ENCODE results near the gene C10orf62. TPM values are rescaled to one million over a fixed set of nuclear protein-coding genes. Genes with fewer than 3 reads are reported as not detected.

Gene C10orf62, protein sequence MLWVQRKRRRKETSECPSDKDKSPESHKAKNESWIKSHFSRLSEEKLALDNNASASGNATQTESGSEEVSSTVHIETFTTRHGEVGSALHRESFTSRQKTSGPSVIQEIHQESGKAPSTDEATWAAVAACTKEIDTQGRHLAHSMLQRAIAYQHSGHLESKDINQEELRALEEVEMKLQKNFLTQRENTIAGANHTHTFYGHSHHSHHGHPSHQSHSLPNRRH
- not detected for total RNA-seq
- not detected for polyA plus RNA-seq

DNA sequence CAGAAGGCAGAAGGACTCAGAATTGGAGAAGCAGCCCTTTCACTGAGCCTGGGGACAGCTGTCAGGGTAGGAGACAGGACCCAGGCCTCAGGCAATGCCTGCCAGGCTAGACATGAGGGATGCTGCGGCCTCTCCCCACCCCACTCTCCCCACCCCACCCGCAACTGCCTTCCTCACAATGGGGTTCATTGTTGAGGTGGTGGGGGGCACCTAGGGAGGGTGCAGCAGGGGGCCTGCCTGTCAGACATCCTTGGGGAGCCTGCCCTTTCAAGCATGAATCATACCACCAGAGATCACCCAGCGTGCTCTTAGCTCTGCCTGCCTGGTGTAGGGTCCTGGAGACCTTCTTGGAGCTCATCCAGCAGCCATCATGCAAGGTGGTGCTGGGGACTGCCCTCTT, at the start of gene C10orf62:
Gene C10orf62 (plus strand): TSS at position 243 of the 400 bp plus-strand sequence. CDS start 177 bp downstream, outside the sequence.
- H3K36me3 Mint-ChIP-seq, result no peaks in the 10 kb centered on the region
- no peaks in the 10 kb centered on the region for H3K27me3 Mint-ChIP-seq

DNA sequence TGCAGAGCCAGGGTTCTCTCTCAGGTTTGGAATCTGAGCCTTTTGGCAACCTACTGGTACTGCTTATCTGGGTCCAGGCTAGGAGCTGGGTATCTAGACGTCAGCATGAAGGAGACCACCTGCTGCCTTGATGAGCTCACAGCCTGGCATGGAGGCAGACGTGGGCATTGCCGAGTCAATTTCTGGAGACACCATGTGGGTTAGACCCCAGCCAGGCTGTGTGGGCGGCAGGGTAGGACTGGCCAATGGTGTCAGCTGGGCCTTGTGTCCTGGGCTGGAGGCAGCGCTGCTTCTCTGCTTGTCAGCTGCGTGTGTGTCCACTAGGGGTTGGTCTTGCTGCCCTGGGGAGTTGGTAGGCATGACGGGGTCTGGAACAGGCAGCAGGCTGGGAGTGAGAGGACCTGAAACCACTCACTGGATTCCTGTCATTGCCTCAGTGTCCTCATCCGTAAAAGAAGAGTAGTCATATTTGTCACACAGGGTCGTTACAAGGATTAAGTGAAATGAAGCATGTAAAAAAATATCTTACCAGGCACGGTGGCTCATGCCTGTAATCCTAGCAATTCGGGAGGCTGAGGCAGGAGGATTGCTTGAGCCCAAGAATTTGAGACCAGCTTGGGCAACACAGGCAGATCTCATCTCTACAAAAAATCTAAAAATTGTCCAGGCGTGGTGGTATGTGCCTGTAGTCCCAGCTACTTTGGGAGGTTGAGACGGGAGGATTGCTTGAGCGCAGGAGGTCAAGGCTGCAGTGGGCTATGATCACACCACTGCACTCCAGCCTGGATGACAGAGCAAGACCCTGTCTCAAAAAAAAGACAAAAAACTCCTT, 48.6 kb upstream of the C10orf62 start:
- peaks cover 0 to 3% (median 0%) of the 10 kb centered on the region in 4 donors for H3K4me1 Mint-ChIP-seq
- no peak overlapping the region for H3K27ac Mint-ChIP-seq
- no peaks in the 10 kb centered on the region for H3K27me3 ChIP-seq (ENCODE audit: control insufficient read depth, insufficient read depth, low read length)
- no peaks in the 10 kb centered on the region for H3K27me3 Mint-ChIP-seq
- ATAC-seq (ENCODE audit: low read depth in 2 of 2) (no peak), DNase-seq (no peak)
- H3K36me3 Mint-ChIP-seq, result no peaks in the 10 kb centered on the region
- H3K4me1 ChIP-seq (ENCODE audit: control insufficient read depth, insufficient read depth, low read length, poor library complexity, severe bottlenecking), result no peaks in the 10 kb centered on the region
- no peak overlapping the region for H3K4me3 ChIP-seq (ENCODE audit: low read depth, low read length)
- H3K4me3 Mint-ChIP-seq, result no peak overlapping the region
- H3K9me3 Mint-ChIP-seq, result no peaks in the 10 kb centered on the region
- no peaks in the 10 kb centered on the region for H3K36me3 ChIP-seq (ENCODE audit: control insufficient read depth, insufficient read depth, low read length)
- H3K27ac ChIP-seq (ENCODE audit: insufficient read depth, low read length, poor library complexity, severe bottlenecking), result no peak overlapping the region
- H3K9me3 ChIP-seq (ENCODE audit: control insufficient read depth in 2 of 2, low read length in 2 of 2), result no peaks in the 10 kb centered on the region

More for the DNA sequence above, at the start of gene C10orf62:
- no peaks in the 10 kb centered on the region for H3K27me3 ChIP-seq (ENCODE audit: control insufficient read depth, insufficient read depth, low read length)
- DNase-seq (no peak), ATAC-seq (ENCODE audit: low read depth in 2 of 2) (no peak)
- H3K27ac Mint-ChIP-seq, result no peak within 1 kb of the TSS
- no peak within 1 kb of the TSS for H3K4me3 Mint-ChIP-seq
- H3K4me1 ChIP-seq (ENCODE audit: control insufficient read depth, insufficient read depth, low read length, poor library complexity, severe bottlenecking), result no peaks in the 10 kb centered on the region
- H3K4me1 Mint-ChIP-seq, result no peaks in the 10 kb centered on the region
- H3K9me3 ChIP-seq (ENCODE audit: control insufficient read depth in 2 of 2, low read length in 2 of 2), result no peaks in the 10 kb centered on the region
- no peak within 1 kb of the TSS for H3K27ac ChIP-seq (ENCODE audit: insufficient read depth, low read length, poor library complexity, severe bottlenecking)
- H3K36me3 ChIP-seq (ENCODE audit: control insufficient read depth, insufficient read depth, low read length), result no peaks in the 10 kb centered on the region
- no peak within 1 kb of the TSS for H3K4me3 ChIP-seq (ENCODE audit: low read depth, low read length)
- peaks cover 0 to 2% (median 0%) of the 10 kb centered on the region in 7 donors for H3K9me3 Mint-ChIP-seq

DNA sequence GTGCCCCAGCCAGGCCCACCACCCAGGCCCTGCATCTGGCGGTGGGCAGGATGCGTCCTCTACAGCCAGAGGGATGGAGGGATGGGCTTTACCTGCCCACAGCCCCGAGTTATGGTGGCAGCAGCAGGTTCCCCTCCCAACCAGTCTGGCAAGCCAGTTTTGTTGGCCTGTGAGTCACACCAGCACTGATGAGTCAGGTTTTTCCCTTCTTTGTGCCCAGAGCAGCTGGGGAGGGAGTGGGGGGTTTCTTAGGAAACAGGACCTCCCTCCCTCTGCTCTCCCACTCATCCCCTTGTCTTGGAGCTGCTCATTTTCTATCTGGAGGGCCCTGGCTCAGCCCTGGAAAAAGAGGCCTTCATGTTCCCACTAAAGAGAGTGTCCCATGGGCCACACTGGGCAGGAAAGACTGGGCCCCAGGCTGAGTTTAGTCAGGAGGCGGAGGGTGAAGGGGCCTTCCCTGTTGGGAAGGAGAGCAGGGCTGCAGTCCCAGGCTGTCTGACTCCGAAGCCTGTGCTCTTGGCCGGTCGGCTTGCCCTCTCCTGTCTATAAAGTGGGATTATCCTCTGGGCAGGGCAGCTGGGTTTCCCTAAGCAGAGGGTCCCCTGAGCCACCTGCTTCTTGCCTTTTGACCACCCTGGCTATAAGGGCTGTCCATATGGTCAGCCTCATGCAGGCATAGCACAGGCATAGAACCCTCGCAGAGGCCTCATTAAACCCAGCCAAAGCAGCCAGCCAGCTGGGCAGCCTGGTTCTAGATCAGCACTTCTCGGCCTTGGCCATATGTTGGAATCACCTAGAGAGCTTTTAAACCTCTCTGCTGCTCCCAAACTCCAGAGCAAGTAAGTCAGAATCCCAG, 47.1 kb upstream of the C10orf62 start:
- Mint-ChIP-seq H3K36me3 (no peaks in the 10 kb centered on the region), H3K4me1 (peaks cover 0 to 3% (median 0%) of the 10 kb centered on the region in 4 donors), H3K27me3 (no peaks in the 10 kb centered on the region), H3K4me3 (peak overlapping the region in 1 of 4 donors; percentile 9), H3K9me3 (no peaks in the 10 kb centered on the region), H3K27ac (peak overlapping the region in 2 of 3 donors; percentile 68 to 71)
- Histone ChIP-seq H3K4me3 (ENCODE audit: low read depth, low read length) (no peak overlapping the region), H3K27ac (ENCODE audit: insufficient read depth, low read length, poor library complexity, severe bottlenecking) (no peak overlapping the region), H3K36me3 (ENCODE audit: control insufficient read depth, insufficient read depth, low read length) (no peaks in the 10 kb centered on the region), H3K4me1 (ENCODE audit: control insufficient read depth, insufficient read depth, low read length, poor library complexity, severe bottlenecking) (no peaks in the 10 kb centered on the region), H3K27me3 (ENCODE audit: control insufficient read depth, insufficient read depth, low read length) (no peaks in the 10 kb centered on the region), H3K9me3 (ENCODE audit: control insufficient read depth in 2 of 2, low read length in 2 of 2) (no peaks in the 10 kb centered on the region)
- DNase-seq (no peak), ATAC-seq (ENCODE audit: low read depth in 2 of 2) (peak in 1 of 2 donors; percentile 20)

DNA sequence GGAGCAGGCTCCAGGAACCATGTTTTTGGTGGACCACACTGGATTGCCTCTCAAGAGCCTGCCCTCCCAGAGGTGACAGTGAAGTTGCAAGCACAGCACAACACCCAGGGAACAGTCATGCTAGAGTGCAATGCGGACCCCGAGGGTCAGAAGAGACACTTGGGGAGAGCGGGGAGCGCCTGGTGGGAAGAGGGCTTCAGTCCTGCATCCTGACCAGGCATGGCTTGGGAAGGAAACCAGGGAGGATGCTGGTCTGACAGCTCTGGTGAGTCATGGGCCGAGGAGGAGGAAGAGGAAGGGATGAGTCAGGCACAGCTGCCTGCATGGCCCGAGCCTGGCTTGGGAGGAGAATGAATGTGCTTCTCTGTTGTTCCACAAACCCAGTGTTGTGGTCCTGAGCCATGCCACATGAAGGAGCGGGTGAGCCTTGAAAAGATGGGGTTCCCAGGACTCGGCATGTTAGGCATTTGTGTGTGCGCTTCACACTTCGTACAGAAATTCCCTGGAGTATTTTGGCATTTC, 46.4 kb upstream of the C10orf62 start:
- Histone ChIP-seq H3K36me3 (ENCODE audit: control insufficient read depth, insufficient read depth, low read length) (no peaks in the 10 kb centered on the region), H3K9me3 (ENCODE audit: control insufficient read depth in 2 of 2, low read length in 2 of 2) (no peaks in the 10 kb centered on the region), H3K27ac (ENCODE audit: insufficient read depth, low read length, poor library complexity, severe bottlenecking) (no peak overlapping the region), H3K4me3 (ENCODE audit: low read depth, low read length) (no peak overlapping the region), H3K27me3 (ENCODE audit: control insufficient read depth, insufficient read depth, low read length) (no peaks in the 10 kb centered on the region), H3K4me1 (ENCODE audit: control insufficient read depth, insufficient read depth, low read length, poor library complexity, severe bottlenecking) (no peaks in the 10 kb centered on the region)
- DNase-seq, result peak in 1 of 3 donors; percentile 20
- Mint-ChIP-seq H3K27me3 (no peaks in the 10 kb centered on the region), H3K27ac (peak overlapping the region in 2 of 3 donors; percentile 68 to 71), H3K4me1 (peaks cover 0 to 3% (median 0%) of the 10 kb centered on the region in 4 donors), H3K4me3 (no peak overlapping the region), H3K9me3 (no peaks in the 10 kb centered on the region), H3K36me3 (no peaks in the 10 kb centered on the region)
- ATAC-seq (ENCODE audit: low read depth in 2 of 2), result no peak

DNA sequence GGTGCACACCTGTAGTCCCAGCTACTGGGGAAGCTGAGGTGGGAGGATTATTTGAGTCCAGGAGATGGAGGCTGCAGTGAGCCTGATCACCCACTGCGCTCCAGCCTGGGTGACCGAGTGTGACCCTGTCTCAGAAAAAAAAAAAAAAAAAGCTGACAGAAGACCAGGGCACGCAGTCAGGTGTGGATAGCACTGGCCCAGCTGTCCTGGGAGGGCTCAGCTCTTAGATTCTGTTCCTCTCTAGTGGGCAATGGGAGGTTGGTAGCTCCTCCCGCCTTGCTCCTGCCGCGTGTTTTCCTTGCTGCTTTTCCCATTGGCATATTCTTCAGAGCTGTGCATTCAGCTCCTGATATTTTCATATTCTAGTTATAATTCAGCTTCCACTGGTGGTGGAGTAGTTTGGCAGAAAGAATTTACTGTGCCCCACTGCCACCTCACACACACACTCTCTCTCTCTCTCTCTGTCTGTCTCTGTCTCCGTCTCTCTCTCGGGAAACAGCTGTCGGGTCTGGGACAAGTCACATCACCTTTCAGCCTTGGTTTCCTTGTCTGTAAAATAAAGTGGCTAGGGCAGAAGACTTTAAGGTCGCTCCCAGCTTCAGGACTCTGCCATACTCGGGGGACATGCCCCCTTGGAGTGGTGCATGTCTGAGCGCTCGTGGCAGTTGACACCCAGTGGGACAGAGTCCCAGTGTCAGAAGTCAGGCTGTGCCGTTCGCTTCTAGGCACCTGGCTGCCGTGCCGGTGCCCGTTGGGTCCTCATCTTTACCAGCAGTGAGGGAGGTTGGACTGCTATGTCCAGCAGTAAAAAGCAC, 42.9 kb upstream of the C10orf62 start:
- no peak for DNase-seq
- no peak for ATAC-seq (ENCODE audit: low read depth in 2 of 2)
- H3K9me3 Mint-ChIP-seq, result no peaks in the 10 kb centered on the region

DNA sequence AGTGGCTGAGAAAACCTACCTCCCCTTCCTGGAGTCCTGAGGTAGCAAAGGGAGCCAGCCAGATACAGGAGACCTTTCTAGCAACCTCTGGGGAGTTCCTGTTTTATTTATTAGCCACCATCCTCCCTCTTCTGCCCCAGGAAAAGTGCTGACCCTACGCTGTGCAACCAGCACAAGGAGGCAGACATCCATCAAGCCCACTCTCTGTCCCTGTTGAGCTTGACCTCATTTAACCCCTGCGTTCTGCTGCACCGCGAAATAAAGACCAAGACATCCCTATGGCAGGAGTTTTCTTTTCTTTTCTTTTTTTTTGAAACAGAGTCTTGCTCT, 42.3 kb upstream of the C10orf62 start:
- no peak overlapping the region for H3K4me3 Mint-ChIP-seq
- H3K4me1 Mint-ChIP-seq, result peaks cover 0 to 3% (median 0%) of the 10 kb centered on the region in 4 donors
- H3K27me3 Mint-ChIP-seq, result no peaks in the 10 kb centered on the region
- Histone ChIP-seq H3K27ac (ENCODE audit: insufficient read depth, low read length, poor library complexity, severe bottlenecking) (no peak overlapping the region), H3K27me3 (ENCODE audit: control insufficient read depth, insufficient read depth, low read length) (no peaks in the 10 kb centered on the region), H3K36me3 (ENCODE audit: control insufficient read depth, insufficient read depth, low read length) (no peaks in the 10 kb centered on the region), H3K9me3 (ENCODE audit: control insufficient read depth in 2 of 2, low read length in 2 of 2) (no peaks in the 10 kb centered on the region), H3K4me1 (ENCODE audit: control insufficient read depth, insufficient read depth, low read length, poor library complexity, severe bottlenecking) (no peaks in the 10 kb centered on the region), H3K4me3 (ENCODE audit: low read depth, low read length) (no peak overlapping the region)
- no peak for DNase-seq
- no peaks in the 10 kb centered on the region for H3K36me3 Mint-ChIP-seq
- no peak overlapping the region for H3K27ac Mint-ChIP-seq
- H3K9me3 Mint-ChIP-seq, result no peaks in the 10 kb centered on the region
- ATAC-seq (ENCODE audit: low read depth in 2 of 2), result no peak

More for the DNA sequence above, 42.9 kb upstream of the C10orf62 start:
- H3K27ac ChIP-seq (ENCODE audit: insufficient read depth, low read length, poor library complexity, severe bottlenecking), result no peak overlapping the region
- Mint-ChIP-seq H3K36me3 (no peaks in the 10 kb centered on the region), H3K27ac (no peak overlapping the region), H3K27me3 (no peaks in the 10 kb centered on the region), H3K4me3 (no peak overlapping the region), H3K4me1 (peaks cover 0 to 3% (median 0%) of the 10 kb centered on the region in 4 donors)
- no peaks in the 10 kb centered on the region for H3K4me1 ChIP-seq (ENCODE audit: control insufficient read depth, insufficient read depth, low read length, poor library complexity, severe bottlenecking)
- no peaks in the 10 kb centered on the region for H3K27me3 ChIP-seq (ENCODE audit: control insufficient read depth, insufficient read depth, low read length)
- no peaks in the 10 kb centered on the region for H3K9me3 ChIP-seq (ENCODE audit: control insufficient read depth in 2 of 2, low read length in 2 of 2)
- no peak overlapping the region for H3K4me3 ChIP-seq (ENCODE audit: low read depth, low read length)
- H3K36me3 ChIP-seq (ENCODE audit: control insufficient read depth, insufficient read depth, low read length), result no peaks in the 10 kb centered on the region

DNA sequence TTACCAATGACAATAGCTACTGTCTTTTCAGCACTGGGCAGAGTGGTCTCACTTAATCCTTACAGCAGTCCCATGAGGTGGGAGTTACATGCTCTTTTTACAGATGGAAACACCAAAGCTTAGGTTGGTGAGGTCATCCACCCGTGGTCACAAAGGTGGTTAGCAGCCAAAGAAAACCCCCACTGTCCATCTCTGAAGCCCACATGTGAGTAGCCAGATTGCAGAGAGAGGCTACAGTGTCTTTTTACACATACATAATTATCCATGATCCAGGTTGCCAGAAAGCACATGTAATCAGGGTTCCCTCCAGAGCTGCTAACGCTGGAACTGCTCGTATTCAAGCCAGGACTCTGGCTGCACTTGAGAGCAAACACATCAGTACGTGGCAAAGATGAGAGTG, 41.6 kb upstream of the C10orf62 start:
- Mint-ChIP-seq H3K4me3 (no peak overlapping the region), H3K4me1 (peaks cover 0 to 1% (median 0%) of the 10 kb centered on the region in 4 donors), H3K27me3 (no peaks in the 10 kb centered on the region), H3K9me3 (no peaks in the 10 kb centered on the region), H3K27ac (no peak overlapping the region), H3K36me3 (no peaks in the 10 kb centered on the region)
- no peaks in the 10 kb centered on the region for H3K9me3 ChIP-seq (ENCODE audit: control insufficient read depth in 2 of 2, low read length in 2 of 2)
- no peak overlapping the region for H3K27ac ChIP-seq (ENCODE audit: insufficient read depth, low read length, poor library complexity, severe bottlenecking)
- no peak overlapping the region for H3K4me3 ChIP-seq (ENCODE audit: low read depth, low read length)
- H3K4me1 ChIP-seq (ENCODE audit: control insufficient read depth, insufficient read depth, low read length, poor library complexity, severe bottlenecking), result no peaks in the 10 kb centered on the region
- DNase-seq (no peak), ATAC-seq (ENCODE audit: low read depth in 2 of 2) (no peak)
- no peaks in the 10 kb centered on the region for H3K36me3 ChIP-seq (ENCODE audit: control insufficient read depth, insufficient read depth, low read length)
- no peaks in the 10 kb centered on the region for H3K27me3 ChIP-seq (ENCODE audit: control insufficient read depth, insufficient read depth, low read length)
